IMR-90 (cell line): ENCODE measurements around the gene ZFYVE28.

Experiments
- BHLHE40 ChIP-seq: fragments of 150-350 bp; IDR thresholded peaks from 2 replicates; pipeline ENCODE4 v1.6.1; 2016; ENCODE audit warnings: mild to moderate bottlenecking, low read depth, low read length
- CEBPB ChIP-seq: IDR thresholded peaks from 2 replicates; pipeline ENCODE4 v1.6.1; 2012; ENCODE audit warnings: low read depth, low read length, improper control_type of control experiment
- CHD1 ChIP-seq: IDR thresholded peaks from 2 replicates; pipeline ENCODE4 v1.6.1; 2012; ENCODE audit warnings: low read depth, low read length, improper control_type of control experiment
- CTCF ChIP-seq: conservative IDR thresholded peaks from 2 replicates; pipeline ENCODE4 v1.5.1; 2012; ENCODE audit warnings: mild to moderate bottlenecking, low read depth, low read length, improper control_type of control experiment
- ELK1 ChIP-seq: fragments of 150-350 bp; IDR thresholded peaks from 2 replicates; pipeline ENCODE4 v1.6.1; 2016; ENCODE audit warnings: low read depth, mild to moderate bottlenecking, low read length, moderate library complexity, borderline replicate concordance
- MAFK ChIP-seq: IDR thresholded peaks from 2 replicates; pipeline ENCODE4 v1.6.1; 2012; ENCODE audit warnings: low read depth, low read length, improper control_type of control experiment
- MXI1 ChIP-seq: IDR thresholded peaks from 2 replicates; pipeline ENCODE4 v1.6.1; 2012; ENCODE audit warnings: low read depth, mild to moderate bottlenecking, low read length, moderate library complexity, borderline replicate concordance
- POLR2A ChIP-seq: IDR thresholded peaks from 2 replicates; pipeline ENCODE4 v1.6.1; 2012; ENCODE audit warnings: mild to moderate bottlenecking, low read depth, low read length
- RCOR1 ChIP-seq: IDR thresholded peaks from 2 replicates; pipeline ENCODE4 v1.6.1; 2012; ENCODE audit warnings: mild to moderate bottlenecking, low read length, improper control_type of control experiment; ENCODE audit not compliant: insufficient replicate concordance
- RFX5 ChIP-seq: IDR thresholded peaks from 2 replicates; pipeline ENCODE4 v1.8.0; 2012; ENCODE audit warnings: low read depth, mild to moderate bottlenecking, low read length, moderate library complexity
- SMC3 ChIP-seq: fragments of 150-350 bp; IDR thresholded peaks from 2 replicates; pipeline ENCODE4 v1.6.1; 2016; ENCODE audit warnings: low read depth, mild to moderate bottlenecking, antibody characterized with exemption, low read length, moderate library complexity
- USF2 ChIP-seq: fragments of 150-350 bp; IDR thresholded peaks from 2 replicates; pipeline ENCODE4 v1.6.1; 2017; ENCODE audit warnings: mild to moderate bottlenecking, antibody characterized with exemption, low read length, low read depth

GRCh38 chr4:2264481-2265041 is 153.9 kb downstream of the ZFYVE28 start:
- TF ChIP-seq CTCF: no peak
- TF ChIP-seq POLR2A: no peak
- TF ChIP-seq BHLHE40: no peak
- TF ChIP-seq SMC3: no peak
- no peak for TF ChIP-seq CEBPB
- no peak for TF ChIP-seq RFX5
- TF ChIP-seq USF2: no peak
- no peak for TF ChIP-seq MAFK
- TF ChIP-seq ELK1: no peak
- no peak for TF ChIP-seq RCOR1
- TF ChIP-seq MXI1: no peak
- no peak for TF ChIP-seq CHD1
